Gastrocnemius medialis (tissue), 4 donors: Measurements from ENCODE around the gene OR4F15.

Experiments
- POLR2A ChIP-seq, 2 donors: fragments of 450-650 bp; IDR thresholded peaks; one replicate each; pipeline ENCODE4 v1.6.1; 2017; ENCODE audit warnings: antibody characterized with exemption in 2 of 2, mild to moderate bottlenecking in 2 of 2, moderate library complexity in 2 of 2
- TF ChIP-seq, protein P1 (sequence below), 5 experiments: fragments of 450-650 bp in 3 of 5; fragments of 200-600 bp in 2 of 5; sonication (generic) in 2 of 5; IDR thresholded peaks in 4 of 5; conservative IDR thresholded peaks in 1 of 5; 1 replicate in 4 of 5; 2 replicates in 1 of 5; pipeline ENCODE4 v1.5.1; 2016 to 2019; ENCODE audit warnings: antibody characterized with exemption in 5 of 5, mild to moderate bottlenecking in 3 of 5, moderate library complexity in 3 of 5

DNA sequence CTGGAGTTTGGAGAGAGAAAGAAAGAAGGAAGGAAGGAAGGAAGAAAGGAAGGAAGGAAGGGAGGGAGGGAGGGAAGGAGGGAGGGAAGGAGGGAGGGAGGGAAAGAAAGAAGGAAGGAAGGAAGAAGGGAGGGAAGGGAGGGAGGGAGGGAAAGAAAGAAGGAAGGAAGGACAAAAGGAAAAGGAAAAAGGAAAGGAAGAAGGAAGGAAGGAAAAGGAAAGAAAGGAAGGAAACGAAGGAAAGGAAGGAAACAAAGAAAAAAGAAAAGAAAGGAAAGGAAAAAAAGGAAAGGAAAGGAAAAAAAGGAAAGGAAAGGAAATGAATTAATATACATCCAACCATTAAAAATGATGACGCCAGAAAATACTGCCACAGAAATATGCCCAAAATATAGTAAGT, 27.4 kb upstream of the OR4F15 start:
- TF ChIP-seq, protein P1, sequence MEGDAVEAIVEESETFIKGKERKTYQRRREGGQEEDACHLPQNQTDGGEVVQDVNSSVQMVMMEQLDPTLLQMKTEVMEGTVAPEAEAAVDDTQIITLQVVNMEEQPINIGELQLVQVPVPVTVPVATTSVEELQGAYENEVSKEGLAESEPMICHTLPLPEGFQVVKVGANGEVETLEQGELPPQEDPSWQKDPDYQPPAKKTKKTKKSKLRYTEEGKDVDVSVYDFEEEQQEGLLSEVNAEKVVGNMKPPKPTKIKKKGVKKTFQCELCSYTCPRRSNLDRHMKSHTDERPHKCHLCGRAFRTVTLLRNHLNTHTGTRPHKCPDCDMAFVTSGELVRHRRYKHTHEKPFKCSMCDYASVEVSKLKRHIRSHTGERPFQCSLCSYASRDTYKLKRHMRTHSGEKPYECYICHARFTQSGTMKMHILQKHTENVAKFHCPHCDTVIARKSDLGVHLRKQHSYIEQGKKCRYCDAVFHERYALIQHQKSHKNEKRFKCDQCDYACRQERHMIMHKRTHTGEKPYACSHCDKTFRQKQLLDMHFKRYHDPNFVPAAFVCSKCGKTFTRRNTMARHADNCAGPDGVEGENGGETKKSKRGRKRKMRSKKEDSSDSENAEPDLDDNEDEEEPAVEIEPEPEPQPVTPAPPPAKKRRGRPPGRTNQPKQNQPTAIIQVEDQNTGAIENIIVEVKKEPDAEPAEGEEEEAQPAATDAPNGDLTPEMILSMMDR (IDR thresholded peaks at IDR 0.05 in 4 of 5, conservative IDR thresholded peaks at IDR 0.05 in 1 of 5), result no peak
- TF ChIP-seq POLR2A (IDR thresholded peaks at IDR 0.05), result no peak
